GM12872 (cell line): ENCODE data around the gene MLH3.

Experiments
- CTCF ChIP-seq: IDR thresholded peaks from 3 replicates; pipeline ENCODE4 v1.5.1; 2011; ENCODE audit warnings: low read depth, mild to moderate bottlenecking, low read length, moderate library complexity; ENCODE audit not compliant: insufficient read depth

Gene MLH3

GRCh38 chr14:75030147-75030546 lies 21.1 kb downstream of the MLH3 start:
- TF ChIP-seq CTCF = no peak

DNA sequence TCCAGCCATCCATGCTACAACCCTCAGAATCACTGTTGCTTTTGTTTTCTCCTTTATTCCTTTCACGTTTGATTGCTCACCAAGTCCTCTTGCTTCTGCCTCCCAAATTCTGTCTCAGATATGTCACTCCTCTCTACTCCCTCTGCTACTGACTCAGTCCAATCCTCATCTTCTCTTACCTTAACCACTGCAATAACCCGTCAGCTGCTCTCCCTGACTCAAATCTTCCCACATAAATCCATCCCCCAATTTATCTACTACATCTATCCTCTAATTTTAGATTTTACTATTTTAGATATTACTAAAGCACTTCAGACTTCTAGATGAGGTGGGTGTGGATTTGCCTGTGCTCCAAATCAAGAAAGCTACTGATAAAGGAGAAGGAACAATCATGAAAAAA lies 25.4 kb downstream of the MLH3 start:
- TF ChIP-seq CTCF = no peak

DNA sequence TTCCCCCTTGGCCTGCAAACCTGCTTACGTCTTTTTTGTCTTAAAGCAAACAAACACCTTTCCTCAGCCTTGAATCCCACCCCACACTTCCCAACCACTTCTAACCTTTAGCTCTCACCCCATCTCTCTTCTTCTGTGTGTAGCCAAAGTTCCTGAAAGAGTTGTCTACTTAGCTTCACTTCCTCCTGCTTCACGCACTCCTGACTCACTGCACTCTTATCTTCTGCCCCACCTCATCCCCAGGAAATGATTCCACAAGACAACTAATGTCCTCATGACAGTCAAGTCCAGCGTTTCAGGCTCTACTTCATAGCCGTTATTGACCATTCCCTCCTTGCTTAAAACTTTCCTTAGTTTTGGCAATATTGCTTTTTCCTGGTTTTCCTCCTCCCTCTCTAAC lies 26.2 kb downstream of the MLH3 start:
- TF ChIP-seq CTCF = no peak

- no peak for TF ChIP-seq CTCF
Observed at GRCh38 chr14:75023108-75023507, 28.2 kb downstream of the MLH3 start.

DNA sequence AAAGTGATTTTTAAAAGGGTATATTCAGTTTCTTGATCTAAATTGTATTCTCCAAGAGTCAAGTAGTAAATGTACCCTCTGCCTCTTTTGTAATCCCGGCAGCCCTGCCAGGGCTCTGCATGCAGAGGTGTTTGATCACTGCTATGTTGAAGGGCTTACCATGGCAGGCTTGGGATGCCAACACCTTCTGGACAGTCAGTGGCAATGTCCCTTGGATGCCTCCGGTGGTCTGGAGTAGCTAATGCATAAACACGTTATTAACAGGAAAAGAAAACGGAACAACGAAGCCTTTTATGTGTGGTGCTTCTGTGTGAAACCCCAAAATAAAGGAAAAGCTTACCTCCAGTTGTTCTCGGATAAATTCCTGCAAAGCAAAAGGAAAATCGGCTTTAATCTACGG lies 28.6 kb downstream of the MLH3 start:
- TF ChIP-seq CTCF = peak; percentile 59

DNA sequence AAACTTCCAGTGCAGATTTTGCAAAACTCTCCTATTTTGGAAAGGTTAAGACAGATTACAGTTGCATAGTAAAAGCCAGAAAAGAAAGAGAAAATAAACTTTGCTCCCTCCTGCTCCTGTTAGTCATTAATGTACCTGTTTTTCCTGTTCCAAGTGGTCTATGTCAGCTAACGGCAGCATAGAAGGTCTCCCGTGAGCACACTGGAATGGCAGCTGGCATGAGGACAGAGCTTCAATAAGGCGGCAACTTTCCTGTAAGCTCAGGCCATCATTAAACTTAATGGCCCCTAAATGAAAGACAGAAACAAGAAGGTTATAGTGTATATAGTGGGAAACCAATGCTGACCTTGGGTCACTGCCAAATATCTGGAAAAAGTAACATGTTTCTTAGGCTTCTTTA lies 32.6 kb downstream of the MLH3 start:
- no peak for TF ChIP-seq CTCF

DNA sequence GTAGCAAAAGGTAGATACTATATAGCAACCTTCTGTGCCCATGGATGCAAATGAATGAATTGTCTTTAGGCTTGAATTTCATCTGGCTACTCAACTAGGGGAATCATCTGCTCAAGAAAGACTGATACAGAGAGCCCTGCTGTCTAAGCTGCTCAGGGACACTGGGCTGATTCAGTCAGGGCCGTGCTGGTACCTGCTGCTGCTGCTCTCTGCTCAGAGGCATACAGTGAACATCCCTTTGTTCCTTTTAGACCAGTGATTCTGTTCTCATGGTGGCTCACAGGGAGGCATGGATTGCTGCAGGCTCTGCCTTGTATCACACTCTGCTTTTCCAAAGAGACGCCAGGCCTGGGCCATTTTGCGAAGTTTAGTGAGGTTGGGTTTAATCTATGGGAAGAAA lies 34.5 kb downstream of the MLH3 start:
- TF ChIP-seq CTCF = no peak

DNA sequence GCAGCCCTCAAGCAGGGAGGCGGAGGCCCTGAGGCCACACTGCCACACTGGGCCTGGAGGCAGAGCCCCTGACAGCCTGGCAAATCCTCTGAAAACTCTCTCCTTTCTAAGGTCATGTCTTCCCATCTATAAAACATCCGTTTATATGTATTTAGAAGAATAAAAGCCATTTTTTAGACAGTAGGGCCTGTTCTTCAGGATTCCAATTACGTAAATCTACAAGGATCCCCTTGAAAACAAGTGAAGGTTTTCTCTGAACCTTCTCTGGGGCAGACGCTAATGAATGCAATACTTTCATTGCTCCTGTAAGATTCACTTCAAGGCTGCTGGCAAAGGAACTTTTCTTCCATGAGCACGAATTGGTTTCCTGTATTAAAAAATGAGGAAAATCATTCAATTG lies 35.8 kb downstream of the MLH3 start:
- no peak for TF ChIP-seq CTCF
